ENCODE measurements around the gene DAPK1.

DAPK1 gene

DNA sequence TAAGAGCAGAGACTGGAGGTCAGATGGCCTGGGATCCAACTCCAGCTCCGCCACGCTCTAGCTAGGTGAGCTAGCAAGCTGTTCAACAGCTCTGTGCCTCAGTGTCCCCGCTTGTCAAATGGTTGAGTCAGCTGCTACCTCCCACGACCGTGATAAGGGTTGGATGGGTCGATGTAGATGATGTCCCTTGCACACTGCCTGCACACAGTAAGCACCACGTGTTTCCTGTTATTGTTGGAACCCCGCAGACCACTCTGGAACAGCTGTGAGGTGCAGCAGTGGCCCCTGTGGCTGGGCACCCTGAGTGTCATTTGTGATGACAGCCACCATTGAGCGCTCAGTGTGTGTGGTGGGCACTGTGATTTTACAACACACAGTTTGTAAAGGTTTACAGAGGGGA, 174.3 kb downstream of the DAPK1 start:
- no peak for DNase-seq (ENCODE audit: low spot score)

- no peak for DNase-seq (ENCODE audit: low spot score)
These were observed 174.9 kb downstream of the DAPK1 start for GRCh38 chr9:87672586-87672985.

DNA sequence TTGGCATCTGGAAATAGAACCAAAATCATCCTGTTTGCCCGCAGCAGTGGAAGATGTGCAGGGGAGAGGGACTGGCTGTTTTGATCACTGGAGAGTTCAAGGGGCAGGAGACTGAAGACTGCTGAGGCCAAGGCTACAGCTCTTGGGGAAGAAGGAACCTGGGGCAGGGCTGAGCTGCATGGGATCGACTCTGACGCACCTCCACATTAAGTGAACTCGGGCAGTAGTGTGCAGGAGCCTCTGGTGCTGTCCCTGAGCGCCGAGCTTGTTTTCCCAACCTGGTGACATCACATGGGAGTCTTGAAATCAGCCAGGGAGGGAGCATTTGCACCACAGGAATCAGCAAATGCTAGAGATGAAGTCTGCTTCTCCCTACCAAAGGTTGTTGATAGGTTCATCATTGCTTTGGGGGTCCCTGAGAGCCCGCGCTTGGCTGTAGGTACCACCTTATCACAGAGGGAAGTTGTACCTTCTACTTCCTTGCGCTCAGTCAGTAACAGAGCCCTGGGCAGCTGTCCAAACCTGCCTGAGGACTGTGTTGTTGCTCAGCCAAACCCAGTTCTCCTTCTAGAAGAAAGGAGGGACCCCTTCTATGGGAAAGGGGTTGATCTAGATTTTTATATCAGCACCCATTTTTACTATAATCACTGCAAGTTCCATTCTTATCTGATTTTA, 175.9 kb downstream of the DAPK1 start:
- DNase-seq (ENCODE audit: low spot score), result no peak

GRCh38 chr9:87674565-87675299, 177.1 kb downstream of the DAPK1 start:
- DNase-seq (ENCODE audit: low spot score), result no peak

- no peak for DNase-seq (ENCODE audit: low spot score)
These were observed 178.3 kb downstream of the DAPK1 start for GRCh38 chr9:87675906-87676515.

DNA sequence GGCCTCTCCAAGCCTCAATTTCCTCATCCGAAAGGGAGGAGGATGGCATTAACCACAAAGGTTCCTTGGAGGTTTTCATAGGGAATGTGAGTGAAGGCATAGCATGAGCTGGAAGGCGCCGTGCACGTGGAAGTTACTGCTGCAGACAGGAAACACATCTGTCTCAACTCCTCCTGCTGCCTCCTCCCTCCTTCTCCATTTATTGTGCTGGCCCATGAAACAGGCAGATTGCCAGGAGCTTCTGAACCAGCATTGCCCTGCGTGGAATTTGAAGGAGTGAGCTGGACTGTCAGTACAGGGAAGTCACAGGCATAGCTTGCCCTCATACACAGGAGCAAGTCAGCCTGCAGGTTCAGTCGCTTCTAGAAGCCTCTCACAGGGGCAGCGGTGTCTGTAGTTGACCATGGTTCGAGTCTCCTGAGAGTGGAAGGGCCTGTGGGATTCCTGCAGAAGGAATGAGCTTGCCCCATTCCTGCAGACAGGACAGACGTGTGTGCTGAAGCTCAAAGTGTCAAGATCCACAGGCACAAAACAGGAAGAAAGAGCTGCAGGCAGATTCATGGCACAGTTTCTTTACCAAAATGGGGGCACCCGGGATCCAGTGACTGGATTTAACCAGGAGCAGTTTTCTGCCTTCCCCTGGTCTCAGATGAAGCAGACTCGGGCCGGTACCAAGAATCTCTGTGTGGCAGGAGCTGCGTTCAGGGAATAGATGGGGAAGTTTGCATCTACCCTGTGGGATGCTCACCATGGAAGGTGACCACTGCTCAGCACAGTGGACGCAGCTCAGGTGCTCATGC, 179.5 kb downstream of the DAPK1 start:
- no peak for DNase-seq (ENCODE audit: low spot score)

- DNase-seq (ENCODE audit: low spot score), result no peak
These were observed 180.3 kb downstream of the DAPK1 start for GRCh38 chr9:87677776-87678587.

GRCh38 chr9:87678650-87679355, 181.1 kb downstream of the DAPK1 start:
- DNase-seq (ENCODE audit: low spot score), result peak; percentile 36

DNA sequence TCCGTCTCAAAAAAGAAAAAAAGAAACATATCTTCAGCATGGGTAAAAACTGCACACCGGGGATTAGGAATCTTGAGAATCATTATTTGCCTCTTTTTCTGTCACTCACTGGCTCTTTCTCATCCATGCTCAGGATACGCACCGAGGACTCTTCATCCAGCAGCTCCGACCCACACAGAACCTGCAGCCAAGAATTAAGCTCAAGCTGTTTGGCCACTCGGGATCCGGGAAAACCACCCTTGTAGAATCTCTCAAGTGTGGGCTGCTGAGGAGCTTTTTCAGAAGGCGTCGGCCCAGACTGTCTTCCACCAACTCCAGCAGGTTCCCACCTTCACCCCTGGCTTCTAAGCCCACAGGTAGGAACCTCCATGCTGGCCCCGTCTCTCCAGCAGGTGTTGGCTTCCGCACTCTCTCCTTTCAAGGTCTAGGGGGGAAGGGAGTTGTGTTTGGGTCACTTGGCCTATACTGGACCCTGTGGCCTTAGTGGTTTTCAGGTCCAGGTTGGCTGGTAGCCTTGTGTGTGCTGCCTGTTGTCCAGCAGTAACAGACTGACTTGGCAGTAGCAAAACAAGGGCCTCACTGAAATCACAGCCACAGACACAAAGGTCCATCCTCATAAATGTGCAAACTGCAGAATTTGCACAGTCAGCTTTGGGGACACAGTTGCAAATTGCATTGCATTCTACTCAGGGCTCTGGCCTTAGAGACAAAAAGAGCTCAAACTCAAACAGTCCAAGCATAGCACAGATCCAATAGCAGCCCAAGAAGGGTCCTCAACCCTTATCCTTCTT, 183.8 kb downstream of the DAPK1 start:
- no peak for DNase-seq (ENCODE audit: low spot score)

DNA sequence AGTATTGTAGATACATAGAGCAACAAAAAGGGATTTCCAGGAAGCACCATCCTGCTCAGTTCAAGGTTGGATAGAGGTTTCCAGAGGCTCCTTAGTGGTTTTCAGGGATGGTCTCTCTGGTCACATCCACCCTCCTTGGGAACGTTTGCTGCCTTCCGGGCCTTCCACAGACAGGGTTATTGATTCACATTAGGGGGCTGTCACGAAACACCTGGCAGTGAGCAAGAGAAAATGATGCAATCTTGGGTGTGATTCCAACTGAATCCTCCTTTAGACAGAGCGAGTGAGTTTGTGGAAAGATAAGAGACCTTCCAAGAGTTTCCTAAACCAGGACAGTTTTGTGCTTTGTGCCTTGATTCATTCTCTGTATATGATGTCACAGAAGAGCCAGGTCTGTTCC, 184.4 kb downstream of the DAPK1 start:
- no peak for DNase-seq (ENCODE audit: low spot score)

GRCh38 chr9:87682618-87683017, 185.0 kb downstream of the DAPK1 start:
- DNase-seq (ENCODE audit: low spot score), result no peak

DNA sequence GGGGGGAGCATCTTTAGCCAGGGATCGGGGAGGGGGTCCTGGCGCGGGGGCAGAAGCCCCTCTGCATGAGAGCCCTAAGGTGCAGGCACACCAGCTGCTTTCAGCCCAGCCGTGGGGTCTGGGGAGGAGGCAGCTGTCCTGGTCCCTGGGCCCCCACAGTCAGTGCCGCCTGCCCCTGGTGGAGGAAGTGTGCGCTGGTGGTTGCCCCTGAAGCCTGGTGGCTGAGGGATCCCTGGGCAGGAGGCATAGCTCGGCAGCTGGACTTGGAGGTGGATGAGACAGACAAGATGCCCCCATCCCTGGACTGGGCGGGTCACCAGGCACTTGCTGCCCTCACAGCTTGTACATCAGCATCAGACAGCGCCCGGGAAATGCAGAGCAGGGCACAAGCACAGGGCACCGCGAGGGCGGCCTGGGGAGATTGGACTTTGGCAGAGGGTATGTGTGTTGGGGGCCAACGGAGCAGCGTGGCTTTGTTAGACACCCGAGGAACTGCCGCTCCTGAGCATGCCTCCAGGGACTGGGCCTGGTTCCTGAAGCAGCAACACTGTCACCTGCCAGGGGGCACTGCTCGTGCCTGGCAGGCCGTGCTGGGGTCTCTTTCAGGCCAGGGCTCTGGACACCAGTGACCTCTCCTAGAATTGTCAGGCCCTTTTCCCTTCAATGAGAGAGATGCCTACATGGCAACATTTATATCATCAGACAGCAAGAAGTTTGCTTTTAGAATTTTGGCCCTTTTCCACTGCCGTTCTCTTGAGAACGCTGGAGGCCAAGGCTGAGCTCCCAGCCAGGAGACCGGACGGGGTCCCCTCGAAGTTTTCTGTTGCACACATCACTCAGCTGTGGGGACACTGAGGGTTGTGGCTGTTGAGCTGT, 186.3 kb downstream of the DAPK1 start:
- DNase-seq (ENCODE audit: low spot score), result no peak

DNA sequence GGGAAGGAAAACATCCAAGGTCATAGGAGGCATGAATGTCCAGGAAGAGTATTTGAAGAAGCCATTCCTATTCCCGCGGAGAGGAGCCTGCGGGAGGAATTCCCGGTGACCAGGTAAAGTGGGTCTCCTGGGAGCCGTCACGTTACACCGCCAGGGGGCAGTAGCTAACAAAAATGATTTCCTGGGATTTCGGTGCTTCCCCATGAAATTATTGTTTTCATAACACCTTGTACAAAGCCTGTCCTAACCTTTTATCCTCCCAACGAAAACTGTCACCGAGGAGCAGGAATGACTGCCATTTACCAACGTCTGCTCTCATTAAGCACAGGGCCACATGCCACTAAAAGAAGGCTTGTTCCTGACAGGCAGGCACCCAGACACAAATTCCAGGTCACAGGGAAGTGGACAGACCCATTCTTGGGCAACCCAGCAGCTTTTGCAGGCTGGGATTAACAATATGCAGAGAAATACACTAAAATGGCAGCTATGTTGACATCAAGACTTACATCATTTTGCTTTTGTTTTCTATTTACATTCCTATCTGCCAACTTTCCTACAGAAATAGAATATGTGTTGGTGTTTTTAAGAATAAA, 187.1 kb downstream of the DAPK1 start:
- DNase-seq (ENCODE audit: low spot score), result no peak

GRCh38 chr9:87685441-87685840, 187.8 kb downstream of the DAPK1 start:
- DNase-seq (ENCODE audit: low spot score), result no peak

GRCh38 chr9:87685871-87686519, 188.3 kb downstream of the DAPK1 start:
- DNase-seq (ENCODE audit: low spot score), result no peak

GRCh38 chr9:87686520-87687090, 188.9 kb downstream of the DAPK1 start:
- DNase-seq (ENCODE audit: low spot score), result no peak

DNA sequence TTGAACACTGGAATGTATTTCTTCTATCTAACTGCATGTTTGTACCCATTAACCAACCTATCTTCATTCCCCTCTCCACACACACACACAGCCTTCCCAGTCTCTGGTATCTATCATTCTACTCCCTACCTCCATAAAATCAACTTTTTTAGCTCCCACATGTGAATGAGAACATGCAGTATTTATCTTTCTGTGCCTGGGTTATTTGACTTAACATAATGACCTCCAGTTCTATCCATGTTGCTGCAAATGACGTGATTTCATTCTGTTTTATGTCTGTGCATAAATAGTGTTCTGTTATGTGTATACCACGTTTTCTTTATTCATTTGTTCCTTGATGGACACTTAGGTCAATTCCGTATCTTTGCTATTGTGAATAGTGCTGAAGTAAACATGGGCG, 189.5 kb downstream of the DAPK1 start:
- no peak for DNase-seq (ENCODE audit: low spot score)

GRCh38 chr9:87694236-87694755, 196.6 kb downstream of the DAPK1 start:
- DNase-seq (ENCODE audit: low spot score), result no peak
